ENCODE data around the gene CHMP1A.
"Not testable (repeated sequence)": the region's sequence is repeated elsewhere in the genome, so short reads cannot be mapped to it uniquely, and the experiment has no call there.

CHMP1A gene

DNA sequence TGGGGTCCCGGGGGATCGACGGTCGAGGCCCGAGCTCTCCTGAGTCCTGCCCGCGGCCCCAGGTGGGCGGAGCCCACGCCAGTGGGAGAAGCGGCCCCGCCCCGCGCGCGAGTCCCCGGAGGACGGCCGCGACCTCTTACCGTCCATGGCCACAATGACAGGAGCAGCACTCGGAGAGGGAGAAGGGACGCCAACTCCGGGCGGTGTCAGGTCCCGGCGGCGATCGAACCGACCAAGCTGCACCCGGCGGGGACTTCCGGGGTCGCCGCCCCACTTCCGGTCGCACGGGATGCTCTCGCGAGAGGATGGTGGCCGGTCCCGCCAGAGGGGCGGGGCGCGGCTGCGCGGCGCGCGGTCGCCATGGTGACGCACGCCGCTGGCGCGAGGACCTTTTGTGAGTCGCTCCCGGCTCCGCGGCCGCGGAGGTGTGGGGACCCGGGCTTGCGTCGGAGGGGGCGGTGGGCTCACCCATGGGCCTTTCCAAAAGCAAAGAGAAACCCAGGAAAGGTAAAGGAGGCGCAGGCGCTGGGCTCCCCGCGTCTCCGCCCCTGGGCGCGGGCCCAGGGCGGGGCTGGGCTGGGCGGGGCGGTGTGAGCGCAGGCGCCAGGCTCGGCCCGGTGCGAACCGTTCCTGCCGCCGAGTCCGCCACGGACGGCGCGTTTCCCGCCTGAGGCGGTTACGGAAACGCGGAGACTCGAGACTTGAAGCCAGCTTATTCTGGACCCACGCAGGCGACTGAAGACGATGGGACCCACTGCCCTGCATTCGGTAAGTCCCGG is at the start of gene CHMP1A, which contains the start of gene SPATA33:
TSS of gene CHMP1A (minus strand) at position 267 of the 779 bp plus-strand sequence. CDS start at position 147, 120 bp downstream.
TSS of gene SPATA33 (plus strand) at position 395 of the 779 bp plus-strand sequence. CDS start at position 471, 76 bp downstream.
- DNase-seq = peak; percentile 75

DNA sequence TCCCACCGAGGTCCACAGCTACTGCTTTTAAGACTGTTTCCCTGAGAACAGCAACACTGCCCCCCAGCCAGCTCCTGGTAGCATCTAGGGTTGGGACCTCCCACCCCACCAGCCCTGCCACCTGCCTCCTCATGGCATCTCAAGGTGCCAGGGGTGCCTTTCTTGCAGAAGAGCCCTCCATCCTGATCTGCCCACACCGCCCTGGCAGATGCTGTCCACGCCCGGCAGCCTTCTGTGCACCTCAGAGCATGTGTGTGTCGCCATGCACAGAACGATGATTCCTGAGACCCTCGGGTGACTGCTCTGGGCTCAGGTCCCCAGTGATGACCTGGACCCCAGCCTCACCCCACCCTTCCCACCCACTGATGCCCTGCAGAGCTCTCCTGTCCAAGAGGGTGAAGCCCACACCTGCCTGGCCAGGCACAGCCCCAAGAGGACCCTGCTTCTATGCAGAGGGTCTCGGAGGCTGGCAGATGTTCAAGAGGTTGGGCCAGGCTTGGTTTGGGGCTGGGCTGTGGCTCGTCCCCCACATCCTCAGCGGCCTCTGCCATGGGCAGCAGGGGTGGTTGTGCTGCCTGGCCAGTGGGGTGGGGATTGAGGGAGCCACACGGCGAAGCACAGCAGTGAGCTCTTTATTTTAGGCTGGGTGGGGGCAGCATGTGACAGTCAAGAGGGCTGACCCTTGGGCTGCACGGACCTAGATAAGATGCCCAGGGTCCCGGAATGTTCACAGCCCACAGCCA is 49.2 kb upstream of the CHMP1A start:
- no peak for DNase-seq

DNA sequence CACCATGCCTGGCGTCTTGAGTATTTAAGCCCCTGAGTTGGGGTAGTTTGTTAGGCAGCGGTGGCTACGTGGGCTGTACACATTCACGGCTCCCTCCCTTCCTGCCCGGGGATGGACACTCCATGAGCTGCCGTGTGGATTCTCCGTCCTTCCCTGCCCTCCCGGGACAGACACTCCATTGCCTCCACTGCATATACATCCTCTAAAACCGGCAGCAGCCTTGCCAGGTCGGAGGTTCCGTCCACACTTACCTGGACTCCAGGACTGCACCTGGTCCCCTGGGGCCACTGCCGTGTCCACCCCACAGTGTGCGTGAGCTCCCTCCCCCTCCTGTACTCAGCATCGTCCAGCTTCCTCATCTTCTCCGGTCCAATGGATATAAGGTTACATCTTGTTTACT is 47.5 kb upstream of the CHMP1A start:
- DNase-seq = no peak

DNA sequence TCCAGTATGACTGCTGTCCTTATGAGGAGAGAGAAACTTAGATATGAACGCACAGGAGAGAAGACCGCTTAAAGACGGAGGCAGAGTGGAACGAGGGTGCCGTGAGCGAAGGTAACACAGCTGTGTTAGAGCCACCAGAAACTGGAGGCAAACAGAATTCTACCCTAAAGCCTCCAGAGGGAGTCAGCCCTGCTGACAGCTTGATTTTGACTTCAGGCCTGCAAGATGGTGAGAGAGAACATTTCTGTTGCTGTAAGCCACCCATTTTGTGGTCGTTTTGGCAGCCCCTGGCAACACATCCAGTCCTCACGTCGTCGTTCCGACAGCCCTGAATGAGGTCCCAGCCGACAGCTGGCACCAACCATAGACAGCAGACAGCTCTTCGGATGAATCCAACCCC is 46.8 kb upstream of the CHMP1A start:
- DNase-seq = no peak

DNA sequence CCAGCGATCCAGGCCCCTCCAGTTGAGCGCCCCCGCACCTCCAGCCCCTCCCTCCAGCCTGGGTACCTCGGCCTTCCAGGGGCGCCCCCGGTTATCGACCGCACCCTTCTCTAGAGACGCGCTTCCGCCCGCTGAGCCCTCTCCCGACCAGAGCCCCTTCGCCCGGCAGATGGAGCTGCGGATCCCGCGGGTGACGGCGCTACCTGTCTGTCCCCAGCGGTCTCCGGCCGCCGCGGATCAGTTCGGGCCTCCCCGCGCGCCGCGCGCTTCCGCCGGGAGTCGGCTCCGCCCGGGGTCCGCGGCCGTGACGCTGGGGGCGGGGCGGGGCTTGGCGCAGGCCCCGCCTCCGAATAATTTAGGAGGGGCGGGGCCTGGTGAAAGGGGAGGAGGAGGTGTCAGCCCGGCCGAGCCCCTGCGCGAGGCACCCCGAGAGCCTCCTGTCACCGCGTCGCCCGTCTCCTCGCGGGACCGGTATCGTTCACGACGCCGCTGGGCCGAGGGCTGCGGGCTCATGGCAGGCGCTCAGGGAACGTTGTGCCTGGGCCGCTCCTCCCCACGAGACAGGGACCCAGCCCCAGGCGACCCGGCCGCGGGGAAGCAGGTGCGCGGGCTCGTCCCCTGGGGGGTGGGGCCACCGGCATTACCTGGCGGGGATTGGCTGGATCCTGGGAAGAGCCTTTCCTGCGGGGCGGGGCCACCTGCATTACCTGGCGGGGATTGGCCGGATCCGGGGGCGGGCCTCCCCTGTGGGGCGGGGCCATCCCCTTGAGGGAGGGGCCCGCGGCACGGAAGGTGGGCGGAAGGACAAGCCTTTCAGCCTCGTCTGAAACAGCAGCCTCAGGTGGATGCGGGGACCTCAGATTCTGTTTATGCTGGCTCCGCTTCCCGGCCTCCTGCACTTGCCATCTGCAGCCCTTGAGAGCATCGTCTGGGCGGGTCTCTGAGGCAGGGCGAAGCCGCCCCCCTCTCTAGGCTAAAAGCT is 44.2 kb upstream of the CHMP1A start, which contains the start of gene SPATA2L:
TSS of gene SPATA2L (minus strand) at position 281 of the 982 bp plus-strand sequence. CDS start 473 bp downstream, outside the sequence.
- peak; percentile 45 for DNase-seq

DNA sequence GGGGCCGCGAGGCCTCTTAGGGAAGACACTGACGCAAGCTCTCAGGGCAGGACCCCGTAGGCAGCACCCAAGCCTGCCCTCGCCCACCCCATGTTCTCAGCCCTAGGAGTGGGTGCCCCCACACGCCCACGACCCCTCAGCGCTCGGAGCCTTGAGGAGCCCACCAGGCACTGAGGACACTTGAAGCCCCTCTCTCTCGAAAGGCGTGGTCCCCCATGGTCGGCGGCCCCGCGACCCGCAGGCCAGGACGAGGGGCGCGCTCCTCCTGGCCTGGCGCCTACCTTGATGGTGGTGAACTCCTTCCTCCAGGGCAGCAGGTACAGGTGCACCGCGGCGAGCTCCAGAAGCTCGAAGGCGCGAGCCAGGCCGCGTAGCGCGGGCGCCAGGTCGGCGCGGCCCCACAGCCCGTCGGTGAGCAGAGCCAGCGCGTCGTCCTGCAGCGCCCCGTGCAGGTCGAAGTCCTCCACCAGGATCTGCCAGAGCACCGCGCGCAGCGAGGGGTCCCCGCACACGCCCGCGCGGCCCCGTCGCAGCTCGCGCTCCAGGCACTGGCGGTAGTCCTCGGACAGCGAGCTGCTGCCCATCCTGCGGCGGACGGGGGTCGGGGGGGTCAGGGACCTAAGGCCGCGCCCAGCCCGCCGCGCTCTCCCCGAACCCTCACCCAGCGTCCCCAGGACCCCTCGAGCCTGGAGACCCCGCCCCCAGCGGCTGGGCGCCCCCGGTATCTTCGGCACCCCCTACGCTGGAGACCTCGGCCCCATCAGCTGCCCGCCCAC is 43.3 kb upstream of the CHMP1A start:
- no peak for DNase-seq

DNA sequence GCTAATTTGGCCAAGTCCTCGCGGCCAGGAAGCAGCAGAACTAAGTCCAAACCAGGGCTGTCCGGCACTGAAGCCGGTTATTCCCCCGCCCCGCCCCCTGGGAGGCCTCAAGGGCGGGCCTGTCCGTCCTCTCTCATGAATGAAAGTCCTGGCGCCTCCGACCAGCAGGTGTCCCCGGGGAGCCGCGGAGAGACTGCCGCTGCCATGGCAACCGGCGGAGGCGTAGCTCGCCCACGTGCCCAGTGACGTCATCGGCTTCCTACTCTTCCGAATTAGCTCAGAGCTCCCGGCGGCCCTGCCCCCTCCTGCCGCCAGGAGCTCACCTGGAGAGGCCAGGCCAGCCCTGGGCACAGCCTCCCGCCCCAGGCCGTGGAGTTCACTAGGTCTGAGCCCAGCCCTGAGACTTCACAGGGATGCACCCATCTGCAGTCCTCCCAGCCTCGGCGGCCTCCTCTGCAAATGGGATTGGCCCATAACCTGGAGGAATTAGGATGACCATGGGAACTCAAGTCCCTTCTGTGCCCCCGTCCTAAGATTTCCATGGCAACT is 42.7 kb upstream of the CHMP1A start:
- peak; percentile 80 for DNase-seq

DNA sequence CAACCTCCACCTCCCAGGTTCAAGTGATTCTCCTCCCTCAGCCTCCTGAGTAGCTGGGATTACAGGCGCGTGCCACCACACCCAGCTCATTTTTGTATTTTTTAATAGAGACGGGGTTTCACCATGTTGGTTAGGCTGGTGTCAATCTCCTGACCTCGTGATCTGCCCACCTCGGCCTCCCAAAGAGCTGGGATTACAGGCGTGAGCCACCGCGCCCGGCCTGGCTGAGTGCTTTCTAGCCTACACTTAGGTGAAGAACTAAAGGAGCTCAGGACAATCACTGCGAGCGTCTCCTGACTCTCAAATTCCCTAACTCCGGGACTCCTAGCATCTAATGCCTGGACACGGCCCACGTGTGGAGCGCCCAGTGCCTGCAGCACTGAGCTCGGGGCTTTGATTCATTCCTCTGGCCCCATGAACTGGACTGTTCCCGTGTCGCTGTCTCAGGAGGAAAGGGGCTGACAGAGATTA is 42.2 kb upstream of the CHMP1A start:
- DNase-seq = not testable (repeated sequence)

DNA sequence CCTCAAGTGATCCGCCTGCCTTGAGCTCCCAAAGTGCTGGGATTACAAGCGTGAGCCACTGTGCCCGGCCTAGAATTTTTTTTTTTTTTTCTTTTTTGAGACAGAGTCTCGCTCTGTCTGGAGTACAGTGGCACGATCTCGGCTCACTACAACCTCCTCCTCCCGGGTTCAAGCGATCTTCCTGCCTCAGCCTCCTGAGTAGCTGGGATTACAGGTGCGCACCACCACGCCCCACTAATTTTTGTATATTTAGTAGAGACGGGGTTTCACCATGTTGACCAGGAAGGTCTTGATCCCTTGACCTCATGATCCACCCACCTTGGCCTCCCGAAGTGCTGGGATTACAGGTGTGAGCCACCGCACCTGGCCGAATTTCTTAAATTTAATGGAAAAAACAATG is 41.2 kb upstream of the CHMP1A start:
- not testable (repeated sequence) for DNase-seq

DNA sequence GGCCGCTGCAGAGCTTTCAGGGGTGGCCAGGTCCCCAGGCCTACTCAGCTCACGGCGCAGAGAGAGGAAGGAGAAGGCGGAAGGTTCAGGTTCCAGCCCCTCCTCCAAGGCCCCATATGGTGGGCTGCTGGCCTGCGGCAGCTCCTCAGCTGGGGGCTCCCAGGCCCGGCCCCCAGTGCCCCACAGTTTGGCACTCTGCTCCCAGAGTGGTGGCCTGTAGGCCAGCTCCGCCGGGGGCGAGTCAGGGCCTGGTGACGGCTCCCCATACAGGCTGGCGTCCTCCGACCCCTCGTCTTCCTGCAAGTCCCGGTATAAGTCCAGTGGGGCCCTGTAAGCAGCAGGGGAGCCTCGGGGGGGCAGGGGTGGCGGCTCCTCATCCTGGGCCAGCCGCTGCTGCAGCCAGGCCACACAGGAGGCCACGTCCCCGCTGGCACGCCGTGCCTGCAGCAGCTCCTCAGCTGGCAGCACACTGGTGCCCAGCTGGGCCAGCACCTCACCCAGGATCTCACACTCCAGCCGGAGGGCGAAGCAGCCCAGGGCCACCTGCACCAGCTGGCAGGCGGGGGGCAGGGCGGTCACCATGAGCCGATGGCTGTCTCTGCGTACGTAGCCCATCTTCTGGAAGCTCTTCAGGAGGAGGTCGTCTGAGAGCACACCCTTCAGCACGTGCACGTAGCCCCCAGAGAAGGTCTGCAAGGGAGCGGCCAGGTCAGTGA is 40.3 kb upstream of the CHMP1A start:
- no peak for DNase-seq

DNA sequence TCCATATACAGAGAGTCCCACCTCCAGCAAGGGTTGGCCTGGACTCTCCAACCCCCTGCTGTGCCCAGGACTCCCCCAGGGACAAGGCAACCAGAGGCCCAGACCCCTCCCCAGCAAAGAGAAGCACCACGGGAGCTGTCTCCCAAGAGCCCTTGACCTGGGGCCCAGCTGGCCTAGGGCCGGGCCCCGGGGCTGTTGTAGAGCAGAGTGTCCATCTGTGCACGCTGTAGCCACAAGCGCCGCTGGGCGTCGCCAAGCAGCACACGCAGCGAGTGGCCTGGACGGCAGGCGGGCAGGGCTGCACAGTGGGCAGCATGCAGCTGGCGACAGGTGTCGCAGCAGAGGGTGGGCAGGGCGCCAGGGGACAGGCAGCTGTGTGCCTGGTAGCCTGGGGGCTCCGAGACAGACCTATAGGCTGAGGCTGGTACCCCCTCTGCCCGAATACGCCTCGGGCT is 39.7 kb upstream of the CHMP1A start:
- no peak for DNase-seq

DNA sequence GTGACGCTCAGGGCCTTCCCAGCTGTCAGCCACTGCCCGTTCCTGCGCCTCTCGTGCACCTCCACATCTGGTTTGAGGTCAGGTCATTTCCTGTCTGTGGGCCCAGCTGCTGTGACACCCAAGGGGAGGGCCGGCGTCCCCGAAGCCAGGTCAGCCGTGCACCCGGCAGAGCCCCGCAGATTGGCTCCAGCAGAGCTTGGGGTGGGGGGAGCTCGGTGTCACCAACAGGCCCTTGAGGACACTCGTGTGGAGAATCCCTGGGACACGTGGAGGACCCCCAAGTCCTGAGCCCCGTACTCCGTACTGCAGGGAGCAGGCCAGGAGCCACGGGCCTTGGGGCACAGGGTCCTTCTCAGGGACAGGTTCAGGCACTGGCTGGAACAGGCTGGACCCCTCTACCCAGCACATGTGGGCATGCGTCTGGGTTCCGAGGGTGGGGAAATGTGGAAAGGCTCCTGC is 39.2 kb upstream of the CHMP1A start:
- DNase-seq = no peak

DNA sequence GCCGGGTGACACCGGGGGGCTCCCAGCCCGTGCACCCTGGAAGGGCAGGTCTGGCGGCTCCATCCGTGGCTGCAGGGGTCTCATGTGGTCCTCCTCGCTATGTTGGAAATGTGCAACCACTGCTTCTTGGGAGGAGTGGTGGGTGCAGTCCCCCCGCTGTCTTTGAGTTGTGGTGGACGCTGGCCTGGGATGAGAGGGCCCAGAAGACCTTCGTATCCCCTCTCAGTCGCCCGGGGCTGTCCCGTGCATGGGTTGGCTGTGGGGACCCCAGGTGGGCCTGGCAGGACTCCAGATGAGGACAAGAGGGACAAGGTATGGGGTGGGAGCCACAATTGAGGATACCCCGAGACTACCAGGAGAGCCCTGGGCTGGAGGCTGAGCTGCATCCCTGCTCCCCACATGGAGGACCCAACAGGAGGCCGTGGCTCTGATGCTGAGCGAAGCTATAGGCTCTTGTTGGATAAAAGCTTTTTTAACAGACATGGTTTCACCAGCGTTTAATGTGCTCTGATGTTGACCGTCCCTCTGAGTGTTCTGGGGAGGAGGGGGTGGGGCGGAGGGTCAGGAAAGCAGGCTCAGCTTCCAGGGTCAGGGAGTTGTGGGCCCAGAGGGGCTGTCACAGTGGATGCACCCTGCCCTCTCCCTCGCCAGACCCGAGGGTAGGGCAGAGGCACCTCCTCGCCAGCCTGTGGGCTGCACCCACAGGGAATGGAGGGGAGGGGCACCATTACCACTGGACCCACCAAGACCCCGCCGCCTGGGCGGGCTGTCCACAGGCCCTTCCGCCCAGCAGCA is 38.6 kb upstream of the CHMP1A start:
- DNase-seq = no peak

DNA sequence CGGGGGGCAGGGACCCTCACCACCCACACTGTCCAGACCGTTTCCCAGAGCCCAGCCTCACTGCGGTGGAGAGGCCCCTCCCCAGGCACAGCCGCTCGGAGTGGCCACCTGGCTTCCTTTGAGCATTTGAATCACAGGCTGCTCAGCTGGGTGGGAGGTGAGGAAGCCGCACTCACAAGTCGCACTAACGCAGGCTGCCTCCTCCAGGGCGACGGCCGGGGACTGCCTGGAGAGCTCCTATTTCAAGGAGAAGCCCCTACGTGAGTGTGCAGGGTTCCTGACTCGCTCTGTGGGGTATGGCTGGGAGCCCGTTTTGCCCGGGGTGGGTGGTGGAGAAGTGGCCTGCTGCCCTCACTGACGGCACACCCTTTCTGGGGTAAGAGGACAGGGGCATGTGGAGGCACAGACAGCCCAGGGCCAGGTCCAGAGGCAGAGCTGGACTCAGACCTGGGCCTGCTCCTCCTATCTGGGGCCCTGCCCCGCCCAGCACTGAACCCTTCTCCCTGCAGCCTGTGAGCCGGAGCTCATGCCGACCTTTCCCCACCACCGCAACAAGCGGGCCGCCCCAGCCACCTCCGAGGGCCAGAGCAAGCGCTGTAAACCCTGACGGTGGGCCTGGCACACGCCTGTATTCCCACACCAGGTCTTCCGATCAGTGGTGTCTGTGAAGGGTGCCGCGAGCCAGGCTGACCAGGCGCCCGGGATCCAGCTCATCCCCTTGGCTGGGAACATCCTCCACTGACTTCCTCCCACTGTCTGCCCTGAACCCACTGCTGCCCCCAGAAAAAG is 37.8 kb upstream of the CHMP1A start:
- DNase-seq = no peak

DNA sequence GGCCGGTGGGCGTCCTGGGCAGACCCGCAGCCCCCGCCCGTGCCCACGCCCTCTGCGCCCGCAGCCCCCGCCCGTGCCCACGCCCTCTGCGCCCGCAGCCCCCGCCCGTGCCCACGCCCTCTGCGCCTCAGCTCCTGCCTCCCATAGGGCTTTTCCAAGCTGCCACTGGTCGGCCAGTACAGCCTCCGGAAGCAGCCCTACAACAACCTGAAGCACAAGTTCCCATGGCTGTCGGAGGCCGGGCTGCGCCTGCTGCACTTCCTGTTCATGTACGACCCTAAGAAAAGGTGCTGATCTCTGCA is 37.2 kb upstream of the CHMP1A start:
- DNase-seq = not testable (repeated sequence)

DNA sequence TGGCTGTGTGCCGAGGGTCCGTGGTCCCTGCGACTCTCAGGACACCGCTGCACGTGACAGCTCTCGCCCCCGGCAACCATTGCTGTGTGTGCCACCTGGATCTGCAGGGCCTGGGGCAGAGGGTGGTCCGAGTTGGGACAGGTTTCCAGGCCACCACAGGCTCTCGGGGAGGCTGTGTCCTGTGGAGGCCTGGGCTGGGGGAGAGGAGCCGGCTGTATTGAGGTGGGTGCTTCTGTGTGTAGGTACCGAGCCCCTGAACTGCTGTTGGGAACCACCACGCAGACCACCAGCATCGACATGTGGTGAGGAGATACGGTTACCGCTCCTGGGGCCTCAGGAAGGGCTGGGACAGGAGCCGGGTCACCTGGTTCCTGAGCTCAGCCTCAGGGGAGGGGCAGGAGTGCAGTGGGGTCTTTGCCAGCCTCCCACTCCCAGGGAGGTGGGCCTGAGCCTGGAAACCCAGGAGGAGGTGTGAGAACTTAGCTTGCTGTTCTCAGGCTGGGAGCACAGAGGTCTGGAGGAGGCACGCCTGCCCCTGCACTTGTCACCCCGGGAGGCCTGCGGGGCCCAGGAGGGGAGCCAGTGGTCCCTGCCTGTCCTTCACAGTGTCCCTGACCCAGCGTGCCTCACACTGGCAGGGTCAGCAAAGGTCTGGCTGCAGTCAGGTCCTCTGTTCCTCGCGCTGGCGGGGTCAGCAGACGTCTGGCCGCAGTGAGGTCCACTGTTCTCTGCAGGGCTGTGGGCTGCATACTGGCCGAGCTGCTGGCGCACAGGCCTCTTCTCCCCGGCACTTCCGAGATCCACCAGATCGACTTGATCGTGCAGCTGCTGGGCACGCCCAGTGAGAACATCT is 36.6 kb upstream of the CHMP1A start:
- DNase-seq = no peak

DNA sequence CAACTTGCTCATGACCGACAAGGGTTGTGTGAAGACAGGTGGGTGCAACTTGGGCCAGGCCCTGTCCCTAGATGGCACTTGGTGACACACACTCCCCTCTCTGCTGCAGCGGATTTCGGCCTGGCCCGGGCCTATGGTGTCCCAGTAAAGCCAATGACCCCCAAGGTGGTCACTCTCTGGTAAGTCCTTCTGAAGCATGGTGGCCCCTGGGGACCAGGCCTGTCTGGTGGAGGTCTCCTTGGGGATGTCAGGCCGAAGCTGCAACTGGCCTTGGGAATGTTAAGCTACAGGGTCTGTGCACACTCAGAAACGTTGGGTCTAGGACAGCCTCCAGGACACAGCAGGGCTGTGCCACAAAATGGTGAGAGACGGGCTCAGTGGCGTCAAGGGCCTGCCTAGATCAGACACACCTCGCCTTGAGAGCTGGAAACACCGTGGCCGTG is 35.8 kb upstream of the CHMP1A start:
- no peak for DNase-seq
